OCI-M1 (cell line): Measurements from ENCODE around the gene C1orf94.

ENCODE experiments used
- DNase-seq: peaks from one replicate; lab custom pipeline; 2025; lab: John Stamatoyannopoulos, UW

The C1orf94 gene

DNA sequence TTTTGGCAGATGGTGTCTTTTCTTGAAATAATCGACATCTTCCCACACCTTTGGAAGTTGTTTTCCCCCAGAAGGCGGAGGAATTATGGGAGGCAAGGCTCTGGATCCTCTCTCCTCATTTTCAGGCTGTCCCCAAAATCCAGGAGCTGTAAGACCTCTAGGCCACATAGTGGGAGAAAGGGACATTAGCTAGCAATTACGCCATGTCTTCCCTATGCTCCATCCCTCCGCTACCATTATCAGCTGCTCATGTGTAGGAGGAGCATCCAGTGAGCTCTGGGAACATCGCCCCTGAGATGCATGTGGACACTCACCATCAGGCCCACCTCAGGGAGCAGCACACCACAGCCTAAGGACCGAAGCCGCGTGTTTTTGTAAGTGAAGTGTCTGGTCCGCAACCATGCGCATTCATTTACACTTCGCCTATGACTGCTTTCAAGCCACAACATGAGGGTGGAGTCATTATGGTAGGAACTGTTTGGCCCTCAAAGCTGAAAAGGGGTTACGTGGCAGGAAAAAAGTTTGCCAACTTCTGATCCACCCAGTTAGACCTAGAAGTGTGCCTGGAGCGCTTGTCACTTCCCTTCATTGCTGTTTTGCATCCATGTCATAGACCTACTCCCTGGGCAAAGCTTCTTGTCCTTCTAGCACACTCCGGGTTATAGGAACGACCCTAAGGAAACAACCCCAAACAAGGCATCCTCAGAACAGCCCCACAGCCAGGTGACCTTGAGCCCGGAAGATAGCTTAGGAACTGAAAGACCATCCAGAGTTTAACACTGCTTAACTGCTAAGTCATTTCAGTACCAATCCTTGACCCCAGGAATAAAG is 85.5 kb downstream of the C1orf94 start:
- DNase-seq = no peak

- DNase-seq = no peak
These were observed 86.2 kb downstream of the C1orf94 start for GRCh38 chr1:34262921-34263320.

DNA sequence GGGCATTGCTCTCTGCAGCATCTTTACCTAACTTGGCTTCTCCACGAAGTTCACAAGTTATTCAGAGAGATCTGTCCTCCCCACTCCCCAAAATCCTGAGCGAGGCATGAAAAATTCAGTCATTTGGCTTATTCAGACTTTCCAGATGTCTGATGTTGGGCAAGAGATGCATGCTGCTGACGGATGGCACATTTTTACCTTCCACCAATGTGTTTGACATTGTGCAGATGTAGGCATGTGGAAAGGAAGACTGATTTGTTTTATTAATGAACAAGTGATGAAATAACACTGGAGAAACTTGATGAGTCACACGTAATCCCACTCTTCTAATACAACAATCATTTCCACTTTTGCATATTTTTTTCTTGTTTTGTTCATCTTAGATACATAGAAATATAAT is 86.7 kb downstream of the C1orf94 start:
- no peak for DNase-seq

- DNase-seq = no peak
These were observed 88.7 kb downstream of the C1orf94 start for GRCh38 chr1:34265396-34265795.

DNA sequence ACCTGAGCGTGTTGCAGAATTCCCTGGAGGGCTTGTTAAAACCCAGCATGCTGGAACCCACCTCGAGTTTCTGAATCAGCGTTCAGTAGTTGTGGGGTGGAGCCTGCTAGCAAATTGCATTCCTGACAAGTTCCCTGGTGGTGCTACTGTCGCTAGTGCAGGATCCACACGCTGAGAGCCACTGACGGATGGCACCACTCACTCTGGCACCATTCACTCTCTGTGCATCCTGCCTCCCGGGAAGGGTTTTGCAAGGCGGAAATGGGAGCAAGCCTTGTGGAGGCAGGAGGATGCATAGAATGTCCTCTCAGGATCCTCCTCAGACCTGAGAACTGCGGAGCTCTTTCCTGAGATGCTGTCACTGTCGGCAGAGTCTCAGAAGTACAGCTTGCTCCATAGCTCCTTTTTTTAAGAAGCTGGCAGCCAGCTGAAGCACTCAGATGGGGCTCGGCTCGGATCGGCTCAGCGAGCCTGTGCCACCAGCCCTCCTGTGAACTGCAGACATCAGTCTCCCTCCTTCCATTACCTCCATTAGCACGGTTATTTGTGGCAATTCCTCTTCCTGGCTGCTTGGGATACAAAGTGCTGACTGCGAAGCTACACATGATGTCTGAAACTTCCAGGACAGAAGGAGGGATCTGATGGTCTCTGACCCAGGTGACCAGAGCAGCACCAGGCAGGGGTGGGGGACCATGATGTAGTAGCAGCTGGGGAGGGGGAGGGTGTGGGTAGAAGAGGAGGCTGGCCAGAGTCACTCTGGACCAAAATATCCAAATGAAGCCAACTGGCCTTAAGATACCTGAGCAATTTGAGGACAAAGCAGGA is 89.6 kb downstream of the C1orf94 start:
- no peak for DNase-seq

GRCh38 chr1:34267326-34267725 is 90.6 kb downstream of the C1orf94 start:
- DNase-seq = no peak

DNA sequence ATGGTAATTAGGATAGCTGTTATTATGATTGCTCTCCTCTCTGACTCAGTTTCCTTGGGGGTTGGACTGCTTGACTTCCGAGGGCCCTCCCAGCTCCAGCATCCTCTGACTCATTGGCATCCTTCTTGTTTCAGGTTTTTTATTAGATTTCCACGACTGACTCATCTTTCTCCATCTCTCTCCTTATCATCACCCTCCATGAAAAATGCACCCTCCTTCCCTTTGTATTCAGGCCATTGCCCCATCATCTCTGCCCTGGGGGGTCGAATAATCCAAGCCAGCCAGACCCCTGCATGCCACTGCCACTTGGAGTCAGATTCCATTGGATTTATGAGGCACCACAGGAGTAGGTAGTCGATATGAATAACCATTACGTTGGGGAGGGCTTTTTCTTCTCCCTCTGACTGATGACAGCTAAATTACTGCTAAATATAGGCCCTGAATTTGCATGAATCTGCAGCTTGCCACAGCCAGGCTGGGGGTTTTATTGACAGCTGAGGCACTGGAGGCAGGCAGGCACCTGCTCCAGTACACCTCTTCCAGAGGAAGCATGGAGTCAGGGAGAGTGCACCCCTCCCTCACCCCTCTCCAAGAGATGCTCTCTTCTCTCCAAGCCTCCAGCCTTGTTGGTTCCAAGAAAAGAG is 91.7 kb downstream of the C1orf94 start:
- DNase-seq = no peak
